Measurements from ENCODE around the gene RPS15. TPM values are rescaled to one million over a fixed set of nuclear protein-coding genes. Genes with fewer than 3 reads are reported as not detected.
"Not testable (repeated sequence)": the region's sequence is repeated elsewhere in the genome, so short reads cannot be mapped to it uniquely, and the experiment has no call there.

RPS15 gene
- total and polyA plus RNA-seq, 4 donors, result 243 to 822 (median 754) TPM

GRCh38 chr19:1432507-1432887, 5.7 kb upstream of the RPS15 start:
- Histone ChIP-seq H3K27ac (ENCODE audit: low read depth, low read length) (no peak overlapping the region), H3K9me3 (ENCODE audit: control insufficient read depth, insufficient read depth, low read length) (no peaks in the 10 kb centered on the region), H3K36me3 (ENCODE audit: control insufficient read depth, insufficient read depth, low read length) (peaks cover 85% of the 10 kb centered on the region), H3K27me3 (ENCODE audit: control insufficient read depth, insufficient read depth, low read length) (no peaks in the 10 kb centered on the region), H3K4me3 (ENCODE audit: low read depth, low read length) (no peak overlapping the region), H3K4me1 (ENCODE audit: control insufficient read depth, insufficient read depth, low read length) (peaks cover 2% of the 10 kb centered on the region)
- no peak for DNase-seq (ENCODE audit: low read depth in 4 of 6, low spot score in 6 of 6)
- 95% methylated on average over 12 of the region's 16 CpGs for WGBS (ENCODE audit: insufficient coverage)

- WGBS (ENCODE audit: insufficient coverage), result 94% methylated on average over 47 of the region's 47 CpGs
- no peak overlapping the region for H3K27ac ChIP-seq (ENCODE audit: low read depth, low read length)
- no peaks in the 10 kb centered on the region for H3K27me3 ChIP-seq (ENCODE audit: control insufficient read depth, insufficient read depth, low read length)
- peaks cover 81% of the 10 kb centered on the region for H3K36me3 ChIP-seq (ENCODE audit: control insufficient read depth, insufficient read depth, low read length)
- no peaks in the 10 kb centered on the region for H3K9me3 ChIP-seq (ENCODE audit: control insufficient read depth, insufficient read depth, low read length)
- no peak overlapping the region for H3K4me3 ChIP-seq (ENCODE audit: low read depth, low read length)
- peaks cover 2% of the 10 kb centered on the region for H3K4me1 ChIP-seq (ENCODE audit: control insufficient read depth, insufficient read depth, low read length)
- no peak for DNase-seq (ENCODE audit: low read depth in 4 of 6, low spot score in 6 of 6)
These were observed 4.8 kb upstream of the RPS15 start for GRCh38 chr19:1433119-1434039.

- Histone ChIP-seq H3K36me3 (ENCODE audit: control insufficient read depth, insufficient read depth, low read length) (peaks cover 74% of the 10 kb centered on the region), H3K27ac (ENCODE audit: low read depth, low read length) (no peak overlapping the region), H3K4me1 (ENCODE audit: control insufficient read depth, insufficient read depth, low read length) (peaks cover 3% of the 10 kb centered on the region), H3K9me3 (ENCODE audit: control insufficient read depth, insufficient read depth, low read length) (no peaks in the 10 kb centered on the region), H3K27me3 (ENCODE audit: control insufficient read depth, insufficient read depth, low read length) (no peaks in the 10 kb centered on the region), H3K4me3 (ENCODE audit: low read depth, low read length) (no peak overlapping the region)
- WGBS (ENCODE audit: insufficient coverage), result 97% methylated on average over 17 of the region's 17 CpGs
- DNase-seq (ENCODE audit: low read depth in 4 of 6, low spot score in 6 of 6), result no peak
These were observed 4.2 kb upstream of the RPS15 start for GRCh38 chr19:1434040-1434366.

GRCh38 chr19:1434577-1435060, 3.6 kb upstream of the RPS15 start:
- Histone ChIP-seq H3K27ac (ENCODE audit: low read depth, low read length) (no peak overlapping the region), H3K4me3 (ENCODE audit: low read depth, low read length) (no peak overlapping the region), H3K27me3 (ENCODE audit: control insufficient read depth, insufficient read depth, low read length) (no peaks in the 10 kb centered on the region), H3K9me3 (ENCODE audit: control insufficient read depth, insufficient read depth, low read length) (no peaks in the 10 kb centered on the region), H3K4me1 (ENCODE audit: control insufficient read depth, insufficient read depth, low read length) (peaks cover 9% of the 10 kb centered on the region), H3K36me3 (ENCODE audit: control insufficient read depth, insufficient read depth, low read length) (peaks cover 74% of the 10 kb centered on the region)
- no peak for DNase-seq (ENCODE audit: low read depth in 4 of 6, low spot score in 6 of 6)
- 95% methylated on average over 23 of the region's 39 CpGs for WGBS (ENCODE audit: insufficient coverage)

GRCh38 chr19:1435378-1435989, 2.7 kb upstream of the RPS15 start:
- WGBS (ENCODE audit: insufficient coverage), result 77% methylated on average over 16 of the region's 21 CpGs
- H3K27ac ChIP-seq (ENCODE audit: low read depth, low read length), result no peak overlapping the region
- H3K9me3 ChIP-seq (ENCODE audit: control insufficient read depth, insufficient read depth, low read length), result no peaks in the 10 kb centered on the region
- peaks cover 74% of the 10 kb centered on the region for H3K36me3 ChIP-seq (ENCODE audit: control insufficient read depth, insufficient read depth, low read length)
- peaks cover 16% of the 10 kb centered on the region for H3K4me1 ChIP-seq (ENCODE audit: control insufficient read depth, insufficient read depth, low read length)
- no peak for DNase-seq (ENCODE audit: low read depth in 4 of 6, low spot score in 6 of 6)
- H3K27me3 ChIP-seq (ENCODE audit: control insufficient read depth, insufficient read depth, low read length), result no peaks in the 10 kb centered on the region
- no peak overlapping the region for H3K4me3 ChIP-seq (ENCODE audit: low read depth, low read length)

GRCh38 chr19:1437609-1438008, 587 bp upstream of the RPS15 start:
- no peak for DNase-seq (ENCODE audit: low read depth in 4 of 6, low spot score in 6 of 6)
- peaks cover 22% of the 10 kb centered on the region for H3K4me1 ChIP-seq (ENCODE audit: control insufficient read depth, insufficient read depth, low read length)
- H3K4me3 ChIP-seq (ENCODE audit: low read depth, low read length), result no peak overlapping the region
- WGBS (ENCODE audit: insufficient coverage), result 71% methylated on average over 1 of the region's 8 CpGs
- no peak overlapping the region for H3K27ac ChIP-seq (ENCODE audit: low read depth, low read length)
- no peaks in the 10 kb centered on the region for H3K27me3 ChIP-seq (ENCODE audit: control insufficient read depth, insufficient read depth, low read length)
- no peaks in the 10 kb centered on the region for H3K9me3 ChIP-seq (ENCODE audit: control insufficient read depth, insufficient read depth, low read length)
- H3K36me3 ChIP-seq (ENCODE audit: control insufficient read depth, insufficient read depth, low read length), result peaks cover 74% of the 10 kb centered on the region

- H3K27me3 ChIP-seq (ENCODE audit: control insufficient read depth, insufficient read depth, low read length), result no peaks in the 10 kb centered on the region
- 0% methylated on average over 22 of the region's 26 CpGs for WGBS (ENCODE audit: insufficient coverage)
- H3K27ac ChIP-seq (ENCODE audit: low read depth, low read length), result peak overlapping the region; percentile 90
- peaks cover 22% of the 10 kb centered on the region for H3K4me1 ChIP-seq (ENCODE audit: control insufficient read depth, insufficient read depth, low read length)
- H3K4me3 ChIP-seq (ENCODE audit: low read depth, low read length), result peak overlapping the region; percentile 96
- H3K36me3 ChIP-seq (ENCODE audit: control insufficient read depth, insufficient read depth, low read length), result peaks cover 74% of the 10 kb centered on the region
- DNase-seq (ENCODE audit: low read depth in 4 of 6, low spot score in 6 of 6), result peak in 1 of 6 donors; percentile 28
- no peaks in the 10 kb centered on the region for H3K9me3 ChIP-seq (ENCODE audit: control insufficient read depth, insufficient read depth, low read length)
These were observed 748 bp downstream of the RPS15 start for GRCh38 chr19:1438933-1439354.

GRCh38 chr19:1439525-1440417, 1.6 kb downstream of the RPS15 start:
- WGBS (ENCODE audit: insufficient coverage), result 82% methylated on average over 50 of the region's 57 CpGs
- not testable (repeated sequence) for H3K27ac ChIP-seq (ENCODE audit: low read depth, low read length); H3K27me3 ChIP-seq (ENCODE audit: control insufficient read depth, insufficient read depth, low read length); DNase-seq (ENCODE audit: low read depth in 4 of 6, low spot score in 6 of 6); H3K9me3 ChIP-seq (ENCODE audit: control insufficient read depth, insufficient read depth, low read length)
- Histone ChIP-seq H3K36me3 (ENCODE audit: control insufficient read depth, insufficient read depth, low read length) (peaks cover 66% of the 10 kb centered on the region), H3K4me3 (ENCODE audit: low read depth, low read length) (peak overlapping the region; percentile 96), H3K4me1 (ENCODE audit: control insufficient read depth, insufficient read depth, low read length) (peaks cover 29% of the 10 kb centered on the region)

GRCh38 chr19:1440418-1440801, 2.2 kb downstream of the RPS15 start:
- DNase-seq (ENCODE audit: low read depth in 4 of 6, low spot score in 6 of 6), result no peak
- Histone ChIP-seq H3K4me1 (ENCODE audit: control insufficient read depth, insufficient read depth, low read length) (peaks cover 35% of the 10 kb centered on the region), H3K27ac (ENCODE audit: low read depth, low read length) (no peak overlapping the region), H3K9me3 (ENCODE audit: control insufficient read depth, insufficient read depth, low read length) (no peaks in the 10 kb centered on the region), H3K36me3 (ENCODE audit: control insufficient read depth, insufficient read depth, low read length) (peaks cover 61% of the 10 kb centered on the region), H3K27me3 (ENCODE audit: control insufficient read depth, insufficient read depth, low read length) (no peaks in the 10 kb centered on the region), H3K4me3 (ENCODE audit: low read depth, low read length) (no peak overlapping the region)
- WGBS (ENCODE audit: insufficient coverage), result 86% methylated on average over 13 of the region's 15 CpGs
